Measurements from ENCODE around the gene ADISSP.

DNA sequence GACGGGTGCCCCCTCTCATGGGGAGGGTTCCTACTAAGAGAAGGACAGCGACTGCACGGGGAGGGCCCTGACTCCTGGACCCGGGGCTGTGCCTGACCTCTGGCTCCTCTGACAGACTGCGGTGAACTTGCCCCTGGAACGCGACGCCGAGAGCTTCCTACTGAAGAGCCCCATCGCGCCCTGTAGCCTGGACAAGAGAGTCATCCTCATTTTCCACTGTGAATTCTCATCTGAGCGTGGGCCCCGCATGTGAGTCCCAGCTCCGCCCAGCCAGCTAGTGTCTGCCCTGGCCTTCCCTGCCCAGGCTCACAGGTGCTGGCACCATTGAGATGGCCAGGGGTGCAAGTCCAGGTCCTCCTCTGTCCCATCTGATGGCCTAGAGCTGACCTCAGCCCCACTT, 35.7 kb upstream of the ADISSP start:
- no peak for TF ChIP-seq EZH2 (IDR thresholded peaks at IDR 0.05; ENCODE audit: borderline replicate concordance, low read depth, low read length, severe bottlenecking)
- TF ChIP-seq, protein P1, sequence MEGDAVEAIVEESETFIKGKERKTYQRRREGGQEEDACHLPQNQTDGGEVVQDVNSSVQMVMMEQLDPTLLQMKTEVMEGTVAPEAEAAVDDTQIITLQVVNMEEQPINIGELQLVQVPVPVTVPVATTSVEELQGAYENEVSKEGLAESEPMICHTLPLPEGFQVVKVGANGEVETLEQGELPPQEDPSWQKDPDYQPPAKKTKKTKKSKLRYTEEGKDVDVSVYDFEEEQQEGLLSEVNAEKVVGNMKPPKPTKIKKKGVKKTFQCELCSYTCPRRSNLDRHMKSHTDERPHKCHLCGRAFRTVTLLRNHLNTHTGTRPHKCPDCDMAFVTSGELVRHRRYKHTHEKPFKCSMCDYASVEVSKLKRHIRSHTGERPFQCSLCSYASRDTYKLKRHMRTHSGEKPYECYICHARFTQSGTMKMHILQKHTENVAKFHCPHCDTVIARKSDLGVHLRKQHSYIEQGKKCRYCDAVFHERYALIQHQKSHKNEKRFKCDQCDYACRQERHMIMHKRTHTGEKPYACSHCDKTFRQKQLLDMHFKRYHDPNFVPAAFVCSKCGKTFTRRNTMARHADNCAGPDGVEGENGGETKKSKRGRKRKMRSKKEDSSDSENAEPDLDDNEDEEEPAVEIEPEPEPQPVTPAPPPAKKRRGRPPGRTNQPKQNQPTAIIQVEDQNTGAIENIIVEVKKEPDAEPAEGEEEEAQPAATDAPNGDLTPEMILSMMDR (IDR thresholded peaks at IDR 0.05; ENCODE audit: extremely low read depth in 1 of 2, insufficient read depth in 1 of 2, low read depth in 1 of 2, low read length in 2 of 2): no peak
- TF ChIP-seq, protein P2, sequence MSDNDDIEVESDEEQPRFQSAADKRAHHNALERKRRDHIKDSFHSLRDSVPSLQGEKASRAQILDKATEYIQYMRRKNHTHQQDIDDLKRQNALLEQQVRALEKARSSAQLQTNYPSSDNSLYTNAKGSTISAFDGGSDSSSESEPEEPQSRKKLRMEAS (IDR thresholded peaks at IDR 0.05; ENCODE audit: insufficient read depth, insufficient read length): no peak
- no peak for TF ChIP-seq POLR2AphosphoS5 (IDR thresholded peaks at IDR 0.05; ENCODE audit: insufficient read depth, low read depth, low read length)
- TF ChIP-seq FOS (IDR thresholded peaks at IDR 0.05; ENCODE audit: borderline replicate concordance, insufficient read depth, low read length): no peak
- TF ChIP-seq MYC (IDR thresholded peaks at IDR 0.05; ENCODE audit: low read depth, low read length): no peak
- TF ChIP-seq POLR2A (IDR thresholded peaks at IDR 0.05; ENCODE audit: low read depth, low read length): no peak

Data from endothelial cell of umbilical vein (primary cell).